Dermis blood vessel endothelial cell (primary cell): ENCODE data around the gene VEZF1. TPM values are rescaled to one million over a fixed set of nuclear protein-coding genes. Genes with fewer than 3 reads are reported as not detected.
"Not testable (repeated sequence)": the region's sequence is repeated elsewhere in the genome, so short reads cannot be mapped to it uniquely, and the experiment has no call there.

Experiments
- DNase-seq: peaks from one replicate; pipeline ENCODE4 v3.0.0; 2010
- total RNA-seq: library from RNA; depleted of rRNA; stranded (reverse); fragments of >200 nt; gene quantifications from 2 replicates; pipeline ENCODE4 v1.2.3, GENCODE V29; 2014

VEZF1 gene
- total RNA-seq, 1 donor from 2014 or later = 30.8 TPM

GRCh38 chr17:57974053-57974824 is 13.8 kb downstream of the VEZF1 start:
- DNase-seq = not testable (repeated sequence)

- no peak for DNase-seq
These were observed 15.9 kb downstream of the VEZF1 start for GRCh38 chr17:57972151-57972550.

- DNase-seq = no peak
These were observed 16.5 kb downstream of the VEZF1 start for GRCh38 chr17:57971572-57971971.

GRCh38 chr17:57970710-57971109 is 17.3 kb downstream of the VEZF1 start:
- DNase-seq = peak; percentile 62

GRCh38 chr17:57968456-57968855 is 19.6 kb downstream of the VEZF1 start:
- no peak for DNase-seq

GRCh38 chr17:57966875-57967274 is 21.2 kb downstream of the VEZF1 start:
- no peak for DNase-seq

GRCh38 chr17:57966246-57966645 is 21.8 kb downstream of the VEZF1 start:
- DNase-seq = no peak

- no peak for DNase-seq
These were observed 22.4 kb downstream of the VEZF1 start for GRCh38 chr17:57965521-57966160.

- no peak for DNase-seq
These were observed 24.9 kb downstream of the VEZF1 start for GRCh38 chr17:57963149-57963511.

GRCh38 chr17:57962279-57963148 is 25.5 kb downstream of the VEZF1 start:
- no peak for DNase-seq

GRCh38 chr17:57959929-57960328 is 28.1 kb downstream of the VEZF1 start:
- DNase-seq = no peak

- DNase-seq = not testable (repeated sequence)
These were observed 29.7 kb downstream of the VEZF1 start for GRCh38 chr17:57958391-57958790.

- no peak for DNase-seq
These were observed 30.2 kb downstream of the VEZF1 start for GRCh38 chr17:57957886-57958285.

GRCh38 chr17:57957120-57957850 is 30.8 kb downstream of the VEZF1 start:
- DNase-seq = no peak

- no peak for DNase-seq
These were observed 31.5 kb downstream of the VEZF1 start for GRCh38 chr17:57956291-57957119.

- DNase-seq = peak; percentile 77
These were observed 32.7 kb downstream of the VEZF1 start, which contains the start of gene CUEDC1 for GRCh38 chr17:57955183-57955931. TSS of gene CUEDC1 (minus strand) at chr17:57955412. CDS start at chr17:57885564, 69,848 bp downstream.

GRCh38 chr17:57954397-57955182 is 33.5 kb downstream of the VEZF1 start:
- DNase-seq = no peak

GRCh38 chr17:57953705-57954396 is 34.2 kb downstream of the VEZF1 start:
- DNase-seq = no peak

- no peak for DNase-seq
These were observed 34.8 kb downstream of the VEZF1 start for GRCh38 chr17:57953219-57953618.
